Suppressor macrophage treated with lipopolysaccharide for 4 hours (primary cell): ENCODE data around the gene CDK5.
"Not testable (repeated sequence)": the region's sequence is repeated elsewhere in the genome, so short reads cannot be mapped to it uniquely, and the experiment has no call there.

Experiments
- DNase-seq: peaks from one replicate; pipeline ENCODE4 v3.0.0-alpha.2; 2020

CDK5 gene

GRCh38 chr7:151013356-151013732, 44.4 kb downstream of the CDK5 start:
- no peak for DNase-seq

GRCh38 chr7:151012911-151013347, 44.8 kb downstream of the CDK5 start:
- peak; percentile 35 for DNase-seq

DNA sequence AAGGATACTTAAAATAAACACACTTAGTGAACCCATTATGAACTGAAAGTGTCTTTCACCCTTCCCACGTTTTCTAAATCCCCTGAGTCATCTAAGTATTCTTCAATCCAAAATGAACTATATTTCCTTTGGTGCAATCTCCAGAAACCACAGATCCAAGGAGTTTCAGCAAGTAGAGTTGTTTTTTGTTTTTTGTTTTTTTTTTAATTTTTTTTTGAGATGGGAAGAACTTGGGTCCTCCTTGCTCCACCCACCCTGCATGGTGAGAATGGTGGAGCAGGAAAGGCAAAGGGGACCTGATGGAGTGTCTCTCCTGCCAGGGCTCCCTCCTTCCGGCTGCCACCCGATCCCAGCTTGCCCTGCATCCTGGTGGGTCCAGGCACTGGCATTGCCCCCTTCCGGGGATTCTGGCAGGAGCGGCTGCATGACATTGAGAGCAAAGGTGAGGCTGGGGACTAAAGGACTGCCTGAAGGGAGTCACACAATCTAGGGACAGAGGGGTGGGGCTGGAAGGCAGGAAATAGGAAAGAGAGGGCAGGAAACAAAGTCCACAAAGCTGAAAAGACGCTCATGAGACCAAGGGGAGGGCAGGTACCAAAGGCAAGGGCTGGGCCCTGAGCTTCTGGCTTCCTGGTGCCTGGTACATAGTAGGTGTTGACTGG, 45.5 kb downstream of the CDK5 start:
- DNase-seq = no peak

DNA sequence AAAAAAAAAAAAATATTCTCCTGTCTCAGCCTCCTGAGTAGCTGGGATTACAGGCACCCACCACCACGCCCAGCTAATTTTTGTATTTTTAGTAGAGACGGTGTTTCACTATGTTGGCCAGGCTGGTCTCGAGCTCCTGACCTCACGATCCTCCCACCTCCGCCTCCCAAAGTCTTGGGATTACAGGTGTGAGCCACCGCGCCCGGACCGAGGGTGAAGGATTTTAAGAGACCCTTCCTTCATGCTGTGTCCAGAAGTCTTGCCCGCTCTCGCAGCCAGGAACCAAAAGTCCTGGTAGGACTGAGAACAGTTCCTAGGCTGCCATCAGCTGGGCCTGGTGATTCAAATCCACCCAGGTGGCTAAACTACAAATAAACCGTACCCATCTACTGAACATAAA, 46.1 kb downstream of the CDK5 start:
- DNase-seq = not testable (repeated sequence)

- DNase-seq = peak; percentile 24
Observed at GRCh38 chr7:151011097-151011409, 46.6 kb downstream of the CDK5 start.

DNA sequence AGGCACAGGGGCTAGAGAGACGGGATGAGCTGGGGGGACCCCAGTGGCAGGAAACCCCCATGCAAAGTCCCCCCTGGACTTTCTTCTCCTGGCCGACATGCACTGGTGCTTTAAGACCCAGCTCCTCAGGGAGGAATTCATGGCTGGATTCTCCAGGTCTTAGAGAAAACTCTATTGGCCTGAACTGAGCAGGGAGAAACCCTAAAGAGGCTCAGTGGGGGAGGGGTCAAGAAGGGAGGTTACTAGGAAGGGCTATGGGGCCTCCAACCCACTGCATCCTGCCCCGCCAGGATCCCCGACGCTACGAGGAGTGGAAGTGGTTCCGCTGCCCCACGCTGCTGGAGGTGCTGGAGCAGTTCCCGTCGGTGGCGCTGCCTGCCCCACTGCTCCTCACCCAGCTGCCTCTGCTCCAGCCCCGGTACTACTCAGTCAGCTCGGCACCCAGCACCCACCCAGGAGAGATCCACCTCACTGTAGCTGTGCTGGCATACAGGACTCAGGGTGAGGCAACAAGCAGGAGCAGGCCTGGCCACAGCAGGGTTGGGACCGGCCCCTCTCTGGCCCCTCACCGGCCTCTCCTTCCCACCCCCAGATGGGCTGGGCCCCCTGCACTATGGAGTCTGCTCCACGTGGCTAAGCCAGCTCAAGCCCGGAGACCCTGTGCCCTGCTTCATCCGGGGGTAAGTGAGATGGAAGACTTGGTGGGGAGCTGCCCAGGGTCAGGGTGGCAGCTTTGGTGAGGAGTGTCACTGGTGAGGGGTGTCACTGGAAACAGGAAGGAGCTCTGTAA, 47.2 kb downstream of the CDK5 start:
- no peak for DNase-seq

- no peak for DNase-seq
Observed at GRCh38 chr7:151010037-151010306, 47.7 kb downstream of the CDK5 start.

GRCh38 chr7:151009327-151010036, 48.2 kb downstream of the CDK5 start:
- DNase-seq = no peak

DNA sequence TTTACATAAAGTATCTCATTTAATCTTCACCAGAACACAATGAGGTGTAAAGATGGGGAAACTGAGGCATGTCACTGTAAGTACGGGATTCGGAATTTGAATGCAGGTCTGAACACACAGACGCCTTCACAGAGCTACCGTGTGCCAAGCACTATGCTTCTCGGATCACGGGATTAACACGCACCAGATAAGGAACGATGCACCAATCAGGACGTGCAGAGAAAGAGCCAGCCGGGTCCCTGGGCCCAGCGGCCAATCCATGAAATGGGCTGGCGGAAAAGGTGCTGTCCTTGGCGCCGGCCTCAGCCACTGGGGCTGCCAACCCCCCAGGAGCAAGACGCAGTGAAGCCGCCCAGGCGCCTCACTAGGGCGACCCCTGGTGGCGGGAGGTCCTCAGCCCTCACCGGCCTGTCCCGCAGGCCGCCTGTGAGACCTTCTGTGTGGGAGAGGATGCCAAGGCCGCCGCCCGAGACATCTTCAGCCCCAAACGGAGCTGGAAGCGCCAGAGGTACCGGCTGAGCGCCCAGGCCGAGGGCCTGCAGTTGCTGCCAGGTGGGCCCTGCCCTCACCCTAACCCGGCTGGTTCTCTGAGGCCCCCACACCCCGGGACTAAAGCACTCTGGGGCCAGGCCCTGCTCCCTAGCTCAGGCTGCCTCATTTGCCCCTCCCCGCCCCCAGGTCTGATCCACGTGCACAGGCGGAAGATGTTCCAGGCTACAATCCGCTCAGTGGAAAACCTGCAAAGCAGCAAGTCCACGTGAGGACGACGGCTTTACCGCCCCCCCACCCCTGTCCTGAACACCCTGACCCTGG, 49.0 kb downstream of the CDK5 start:
- peak; percentile 57 for DNase-seq

DNA sequence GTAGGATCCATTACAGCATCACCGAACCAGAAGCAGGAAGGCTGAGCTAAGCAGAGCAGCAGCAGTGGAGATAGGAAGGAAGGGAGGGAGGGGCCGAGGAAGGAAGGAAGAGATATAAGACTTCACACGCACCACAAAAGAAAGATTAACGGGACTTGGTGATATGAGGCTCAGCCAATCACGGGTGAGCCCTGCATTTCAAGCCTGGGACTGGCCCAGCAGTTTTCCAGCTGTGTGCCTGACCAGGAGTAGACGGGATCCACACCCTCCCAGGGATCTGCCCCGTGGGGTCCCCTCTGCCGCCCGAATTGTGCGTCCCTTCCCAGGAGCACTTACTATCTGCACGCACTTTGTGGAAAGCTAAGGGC, 49.6 kb downstream of the CDK5 start:
- DNase-seq = no peak

DNA sequence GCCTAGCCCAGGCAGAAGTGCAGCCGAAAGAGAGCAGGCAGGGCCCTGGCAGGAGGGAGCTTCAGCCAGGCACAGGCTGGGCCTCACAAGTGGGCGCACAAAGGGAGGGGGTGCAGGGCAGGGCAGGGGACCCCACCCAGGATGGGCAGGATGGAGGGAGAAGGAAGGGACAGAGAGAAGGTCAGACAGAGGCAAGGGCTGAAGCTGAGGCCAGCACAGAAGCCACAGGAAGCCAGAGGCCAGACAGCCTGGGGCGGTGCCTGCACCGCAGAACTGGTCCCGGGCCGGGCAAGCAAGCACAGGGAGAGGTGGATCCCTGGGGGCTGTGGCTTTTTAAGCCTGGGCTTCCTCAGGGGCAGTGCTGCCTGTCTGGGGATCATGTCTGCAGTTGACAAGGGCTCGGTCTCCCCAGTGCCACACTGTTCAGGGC, 50.2 kb downstream of the CDK5 start:
- no peak for DNase-seq

DNA sequence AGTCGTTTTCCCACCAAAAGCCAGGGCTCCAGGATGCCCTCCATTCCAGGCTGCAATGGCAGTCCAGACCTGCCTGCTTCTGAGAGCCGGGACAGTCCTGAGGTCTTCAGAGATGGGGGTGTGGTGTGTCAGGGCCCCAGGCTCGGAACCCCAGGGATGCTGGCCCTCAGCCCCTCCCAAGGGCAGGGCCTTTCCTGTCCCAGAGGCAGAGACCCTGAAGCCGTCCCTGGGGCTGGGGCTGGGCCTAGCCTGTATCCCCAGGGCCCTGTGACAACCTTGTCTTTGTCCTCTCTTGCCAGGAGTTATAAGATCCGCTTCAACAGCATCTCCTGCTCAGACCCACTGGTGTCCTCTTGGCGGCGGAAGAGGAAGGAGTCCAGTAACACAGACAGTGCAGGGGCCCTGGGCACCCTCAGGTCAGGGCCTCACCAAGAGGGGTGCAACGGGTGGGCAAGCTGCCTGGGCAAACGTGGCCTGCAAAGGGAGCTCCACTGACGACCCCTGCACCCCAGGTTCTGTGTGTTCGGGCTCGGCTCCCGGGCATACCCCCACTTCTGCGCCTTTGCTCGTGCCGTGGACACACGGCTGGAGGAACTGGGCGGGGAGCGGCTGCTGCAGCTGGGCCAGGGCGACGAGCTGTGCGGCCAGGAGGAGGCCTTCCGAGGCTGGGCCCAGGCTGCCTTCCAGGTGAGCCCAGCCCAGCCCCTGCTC, 51.0 kb downstream of the CDK5 start:
- DNase-seq = no peak

- no peak for DNase-seq
Observed at GRCh38 chr7:151005566-151005965, 52.1 kb downstream of the CDK5 start.
